ENCODE data around the gene GRIN1.
A peak's percentile ranks its signal among the peaks of the same experiment; 100 is the strongest.

GRIN1 gene

GRCh38 chr9:137201205-137201868 lies 62.4 kb downstream of the GRIN1 start:
- H3K9ac ChIP-seq (ENCODE audit: low read depth, low read length, poor library complexity): peak overlapping the region; percentile 100
- H3K79me1 ChIP-seq (ENCODE audit: low read depth, low read length): peaks cover 18% of the 10 kb centered on the region
- no peaks in the 10 kb centered on the region for H3K9me3 ChIP-seq (replicated peaks in 1 of 2; ENCODE audit: control insufficient read depth in 2 of 2, insufficient read depth in 1 of 2, low read depth in 1 of 2, low read length in 2 of 2)
- no peak overlapping the region for H2BK120ac ChIP-seq (ENCODE audit: low read depth, low read length)
- H3K27me3 ChIP-seq (ENCODE audit: control insufficient read depth in 3 of 3, insufficient read depth in 3 of 3, low read depth in 1 of 3, low read length in 3 of 3): no peaks in the 10 kb centered on the region
- peak overlapping the region; percentile 63 for H3K14ac ChIP-seq (ENCODE audit: low read length)
- DNase-seq (ENCODE audit: low spot score): no peak
- H3K4ac ChIP-seq (ENCODE audit: low read length): peak overlapping the region; percentile 89
- no peak overlapping the region for H2BK12ac ChIP-seq (ENCODE audit: low read length)
- H3K23ac ChIP-seq (ENCODE audit: low read depth, low read length, poor library complexity): peak overlapping the region; percentile 92
- H3K4me2 ChIP-seq (ENCODE audit: insufficient read depth, low read length, poor library complexity, severe bottlenecking): peak overlapping the region; percentile 94
- no peak overlapping the region for H4K91ac ChIP-seq (ENCODE audit: low read depth, low read length, poor library complexity)
- peaks cover 3 to 13% of the 10 kb centered on the region in 2 donors for H3K36me3 ChIP-seq (replicated peaks in 1 of 2; ENCODE audit: control insufficient read depth in 2 of 2, insufficient read depth in 2 of 2, low read length in 2 of 2)
- H2AK5ac ChIP-seq (ENCODE audit: low read depth, low read length): peak overlapping the region; percentile 19
- H4K8ac ChIP-seq (ENCODE audit: low read depth, low read length): no peak overlapping the region
- peak overlapping the region; percentile 71 to 95 for H3K4me3 ChIP-seq (ENCODE audit: low read length in 2 of 2)
- H3K27ac ChIP-seq (replicated peaks; ENCODE audit: low read length): peak overlapping the region; percentile 43
- H2BK15ac ChIP-seq (ENCODE audit: low read length): no peak overlapping the region
- H3K18ac ChIP-seq (ENCODE audit: low read length): peak overlapping the region; percentile 97
- no CpG with 5 or more reads among the region's 23 CpGs for WGBS, 2 donors (ENCODE audit: extremely low coverage in 2 of 2, insufficient read length in 2 of 2, insufficient replicate concordance in 1 of 2)
- H3K4me1 ChIP-seq (ENCODE audit: control insufficient read depth in 2 of 2, insufficient read depth in 1 of 2, low read depth in 1 of 2, low read length in 2 of 2): peaks cover 21 to 36% of the 10 kb centered on the region in 2 donors
- H2BK5ac ChIP-seq (ENCODE audit: low read length): peak overlapping the region; percentile 87
- H2AFZ ChIP-seq (ENCODE audit: low read length): peak overlapping the region; percentile 81

GRCh38 chr9:137202966-137203365 lies 64.0 kb downstream of the GRIN1 start:
- Histone ChIP-seq H2BK15ac (ENCODE audit: low read length) (no peak overlapping the region), H3K27me3 (ENCODE audit: control insufficient read depth in 3 of 3, insufficient read depth in 3 of 3, low read depth in 1 of 3, low read length in 3 of 3) (no peaks in the 10 kb centered on the region), H4K91ac (ENCODE audit: low read depth, low read length, poor library complexity) (no peak overlapping the region), H3K14ac (ENCODE audit: low read length) (no peak overlapping the region), H3K4me3 (ENCODE audit: low read length in 2 of 2) (no peak overlapping the region), H3K4me2 (ENCODE audit: insufficient read depth, low read length, poor library complexity, severe bottlenecking) (no peak overlapping the region), H3K9ac (ENCODE audit: low read depth, low read length, poor library complexity) (no peak overlapping the region), H3K4ac (ENCODE audit: low read length) (no peak overlapping the region), H3K9me3 (replicated peaks in 1 of 2; ENCODE audit: control insufficient read depth in 2 of 2, insufficient read depth in 1 of 2, low read depth in 1 of 2, low read length in 2 of 2) (no peaks in the 10 kb centered on the region), H3K27ac (replicated peaks; ENCODE audit: low read length) (no peak overlapping the region), H2BK5ac (ENCODE audit: low read length) (no peak overlapping the region), H2AFZ (ENCODE audit: low read length) (no peak overlapping the region), H2BK120ac (ENCODE audit: low read depth, low read length) (no peak overlapping the region), H3K36me3 (replicated peaks in 1 of 2; ENCODE audit: control insufficient read depth in 2 of 2, insufficient read depth in 2 of 2, low read length in 2 of 2) (peaks cover 7 to 24% of the 10 kb centered on the region in 2 donors), H3K79me1 (ENCODE audit: low read depth, low read length) (peaks cover 15% of the 10 kb centered on the region), H4K8ac (ENCODE audit: low read depth, low read length) (no peak overlapping the region), H3K4me1 (ENCODE audit: control insufficient read depth in 2 of 2, insufficient read depth in 1 of 2, low read depth in 1 of 2, low read length in 2 of 2) (peaks cover 24 to 37% of the 10 kb centered on the region in 2 donors), H3K23ac (ENCODE audit: low read depth, low read length, poor library complexity) (no peak overlapping the region), H2BK12ac (ENCODE audit: low read length) (no peak overlapping the region), H3K18ac (ENCODE audit: low read length) (no peak overlapping the region), H2AK5ac (ENCODE audit: low read depth, low read length) (no peak overlapping the region)
- no CpG with 5 or more reads among the region's 8 CpGs for WGBS, 2 donors (ENCODE audit: extremely low coverage in 2 of 2, insufficient read length in 2 of 2, insufficient replicate concordance in 1 of 2)
- DNase-seq (ENCODE audit: low spot score): no peak

GRCh38 chr9:137204731-137205125 lies 65.8 kb downstream of the GRIN1 start:
- H3K27ac ChIP-seq (replicated peaks; ENCODE audit: low read length): no peak overlapping the region
- no CpG with 5 or more reads among the region's 21 CpGs for WGBS, 2 donors (ENCODE audit: extremely low coverage in 2 of 2, insufficient read length in 2 of 2, insufficient replicate concordance in 1 of 2)

GRCh38 chr9:137205126-137206069 lies 66.4 kb downstream of the GRIN1 start, which contains the start of the genes NDOR1 and TMEM203:
Gene NDOR1, plus strand, starts transcription at chr9:137205700. Its CDS starts 78 bp downstream, at chr9:137205778.
Gene TMEM203, minus strand, starts transcription at chr9:137205648. Its CDS starts 234 bp downstream, at chr9:137205414.
- peaks cover 0 to 1% of the 10 kb centered on the region in 2 donors for H3K9me3 ChIP-seq (replicated peaks in 1 of 2; ENCODE audit: control insufficient read depth in 2 of 2, insufficient read depth in 1 of 2, low read depth in 1 of 2, low read length in 2 of 2)
- H3K79me1 ChIP-seq (ENCODE audit: low read depth, low read length): peaks cover 10% of the 10 kb centered on the region
- H2BK120ac ChIP-seq (ENCODE audit: low read depth, low read length): no peak within 1 kb of the TSS
- peak within 1 kb of the TSS; percentile 92 for H2AK5ac ChIP-seq (ENCODE audit: low read depth, low read length)
- no peak within 1 kb of the TSS for H4K91ac ChIP-seq (ENCODE audit: low read depth, low read length, poor library complexity)
- peak within 1 kb of the TSS; percentile 81 for H3K4me2 ChIP-seq (ENCODE audit: insufficient read depth, low read length, poor library complexity, severe bottlenecking)
- H3K4me1 ChIP-seq (ENCODE audit: control insufficient read depth in 2 of 2, insufficient read depth in 1 of 2, low read depth in 1 of 2, low read length in 2 of 2): peaks cover 18 to 21% of the 10 kb centered on the region in 2 donors
- H2AFZ ChIP-seq (ENCODE audit: low read length): peak within 1 kb of the TSS; percentile 88
- H3K4me3 ChIP-seq (ENCODE audit: low read length in 2 of 2): peak within 1 kb of the TSS; percentile 92 to 99
- no peaks in the 10 kb centered on the region for H3K27me3 ChIP-seq (ENCODE audit: control insufficient read depth in 3 of 3, insufficient read depth in 3 of 3, low read depth in 1 of 3, low read length in 3 of 3)
- H2BK15ac ChIP-seq (ENCODE audit: low read length): no peak within 1 kb of the TSS
- peaks cover 12 to 38% of the 10 kb centered on the region in 2 donors for H3K36me3 ChIP-seq (replicated peaks in 1 of 2; ENCODE audit: control insufficient read depth in 2 of 2, insufficient read depth in 2 of 2, low read length in 2 of 2)
- no peak within 1 kb of the TSS for H3K14ac ChIP-seq (ENCODE audit: low read length)
- H2BK12ac ChIP-seq (ENCODE audit: low read length): no peak within 1 kb of the TSS
- H3K9ac ChIP-seq (ENCODE audit: low read depth, low read length, poor library complexity): peak within 1 kb of the TSS; percentile 95
- peak within 1 kb of the TSS; percentile 99 for H3K23ac ChIP-seq (ENCODE audit: low read depth, low read length, poor library complexity)
- whole genome bisulfite sequencing, 2 donors (ENCODE audit: extremely low coverage in 2 of 2, insufficient read length in 2 of 2, insufficient replicate concordance in 1 of 2): no CpG with 5 or more reads among the region's 98 CpGs
- no peak within 1 kb of the TSS for H4K8ac ChIP-seq (ENCODE audit: low read depth, low read length)
- peak within 1 kb of the TSS; percentile 83 for H2BK5ac ChIP-seq (ENCODE audit: low read length)
- no peak within 1 kb of the TSS for H3K4ac ChIP-seq (ENCODE audit: low read length)
- DNase-seq (ENCODE audit: low spot score): peak; percentile 86
- no peak within 1 kb of the TSS for H3K27ac ChIP-seq (replicated peaks; ENCODE audit: low read length)
- H3K18ac ChIP-seq (ENCODE audit: low read length): peak within 1 kb of the TSS; percentile 92

More at GRCh38 chr9:137204731-137205125, 65.8 kb downstream of the GRIN1 start:
- peaks cover 18 to 21% of the 10 kb centered on the region in 2 donors for H3K4me1 ChIP-seq (ENCODE audit: control insufficient read depth in 2 of 2, insufficient read depth in 1 of 2, low read depth in 1 of 2, low read length in 2 of 2)
- no peak overlapping the region for H3K4ac ChIP-seq (ENCODE audit: low read length)
- H3K14ac ChIP-seq (ENCODE audit: low read length): no peak overlapping the region
- peak overlapping the region; percentile 92 for H2AK5ac ChIP-seq (ENCODE audit: low read depth, low read length)
- peak overlapping the region; percentile 81 for H3K4me2 ChIP-seq (ENCODE audit: insufficient read depth, low read length, poor library complexity, severe bottlenecking)
- DNase-seq (ENCODE audit: low spot score): no peak
- H3K9me3 ChIP-seq (replicated peaks in 1 of 2; ENCODE audit: control insufficient read depth in 2 of 2, insufficient read depth in 1 of 2, low read depth in 1 of 2, low read length in 2 of 2): peaks cover 0 to 1% of the 10 kb centered on the region in 2 donors
- peak overlapping the region; percentile 92 to 99 for H3K4me3 ChIP-seq (ENCODE audit: low read length in 2 of 2)
- peak overlapping the region; percentile 92 for H3K9ac ChIP-seq (ENCODE audit: low read depth, low read length, poor library complexity)
- no peak overlapping the region for H2BK12ac ChIP-seq (ENCODE audit: low read length)
- H3K27me3 ChIP-seq (ENCODE audit: control insufficient read depth in 3 of 3, insufficient read depth in 3 of 3, low read depth in 1 of 3, low read length in 3 of 3): no peaks in the 10 kb centered on the region
- peaks cover 10% of the 10 kb centered on the region for H3K79me1 ChIP-seq (ENCODE audit: low read depth, low read length)
- no peak overlapping the region for H2BK120ac ChIP-seq (ENCODE audit: low read depth, low read length)
- no peak overlapping the region for H2BK5ac ChIP-seq (ENCODE audit: low read length)
- no peak overlapping the region for H4K8ac ChIP-seq (ENCODE audit: low read depth, low read length)
- no peak overlapping the region for H3K18ac ChIP-seq (ENCODE audit: low read length)
- H3K36me3 ChIP-seq (replicated peaks in 1 of 2; ENCODE audit: control insufficient read depth in 2 of 2, insufficient read depth in 2 of 2, low read length in 2 of 2): peaks cover 12 to 37% of the 10 kb centered on the region in 2 donors
- H2AFZ ChIP-seq (ENCODE audit: low read length): peak overlapping the region; percentile 88
- no peak overlapping the region for H4K91ac ChIP-seq (ENCODE audit: low read depth, low read length, poor library complexity)
- H2BK15ac ChIP-seq (ENCODE audit: low read length): no peak overlapping the region
- H3K23ac ChIP-seq (ENCODE audit: low read depth, low read length, poor library complexity): no peak overlapping the region

Measured in neuronal stem cell (in vitro differentiated cells).